Stimulated activated CD8-positive, alpha-beta memory T cell treated with anti-CD3 and anti-CD28 coated beads, Interleukin-15, amount 100 ng/mL, for 4 hours (primary cell): Measurements from ENCODE around the gene C9orf85.

ENCODE experiments used
- DNase-seq, 2 donors: peaks; one replicate each; pipeline ENCODE4 v3.0.0-alpha.2; 2020; ENCODE audit warnings: low read depth in 2 of 2

C9orf85 gene

DNA sequence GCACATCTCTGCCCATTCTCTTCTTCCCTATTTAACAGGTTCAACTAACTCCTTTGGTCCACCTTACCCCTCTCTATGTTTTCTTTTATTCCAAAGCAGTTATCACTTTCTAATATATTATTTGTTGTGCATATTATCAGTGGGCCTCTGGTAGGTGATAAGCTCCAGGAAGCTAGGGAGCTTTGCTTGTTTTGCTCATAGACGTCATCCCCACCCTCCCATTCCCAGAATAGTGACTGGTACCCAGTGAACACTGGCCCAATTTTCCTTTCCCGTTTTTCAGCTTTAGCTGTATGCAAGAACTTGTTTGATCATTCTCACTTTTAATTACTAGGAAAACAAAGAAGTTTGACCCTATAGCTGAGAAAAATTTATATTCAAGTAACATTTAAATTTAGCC lies 7.4 kb upstream of the C9orf85 start:
- DNase-seq = no peak

DNA sequence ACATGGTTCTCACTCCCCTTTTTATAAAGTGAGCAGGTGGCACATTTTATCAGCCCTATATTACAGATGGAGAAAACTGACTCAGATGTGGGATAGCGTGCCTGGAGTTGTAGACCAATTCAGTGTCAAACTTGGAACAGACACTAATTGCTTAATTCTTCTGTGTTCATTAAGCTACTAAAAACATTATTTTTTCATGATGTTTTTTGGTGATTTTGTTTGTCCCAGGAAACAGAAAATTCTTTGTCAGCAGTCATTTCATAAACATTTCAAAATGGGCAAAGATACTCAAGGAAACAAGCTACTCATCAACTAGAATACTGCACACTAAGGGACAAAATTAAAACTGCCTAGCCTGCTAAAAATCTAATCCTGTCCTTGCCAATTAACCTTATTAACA lies 2.6 kb upstream of the C9orf85 start:
- no peak for DNase-seq

DNA sequence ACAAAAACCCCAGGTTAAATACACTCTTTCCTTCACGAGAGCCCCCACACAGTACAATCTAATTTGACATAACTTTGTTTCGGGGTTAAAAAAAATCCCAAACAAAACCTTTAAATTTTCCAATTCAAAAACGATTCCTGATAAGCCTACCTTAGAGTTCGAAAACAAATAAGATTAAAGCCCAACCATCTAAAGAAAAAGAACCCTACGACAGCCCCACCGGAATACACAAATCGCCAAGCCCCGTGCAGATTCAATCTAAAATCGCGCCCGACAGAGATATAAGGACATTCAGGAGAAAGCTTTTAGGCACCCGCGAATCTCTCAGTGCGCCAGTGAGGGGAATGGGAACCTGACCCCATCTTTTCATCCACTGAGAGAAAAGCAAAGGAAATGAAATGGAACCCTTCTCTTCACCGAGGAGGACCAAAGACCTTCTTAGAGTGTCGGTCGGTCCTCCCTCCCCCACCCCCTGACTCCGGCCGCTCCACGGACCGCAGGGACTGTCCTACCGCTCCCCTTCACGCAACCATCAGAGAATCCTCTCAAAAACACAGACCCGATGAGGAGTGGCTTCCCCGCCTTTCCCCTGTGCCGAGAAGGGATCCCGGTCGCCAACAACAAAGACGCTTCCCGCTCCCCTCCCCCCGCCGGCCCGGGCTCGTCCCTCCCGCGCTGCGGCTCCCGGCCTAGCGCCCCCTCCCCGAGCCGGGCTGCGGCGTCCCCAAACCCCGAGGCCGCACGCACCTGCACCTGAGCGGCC lies 1.4 kb upstream of the C9orf85 start:
- peak in 1 of 2 donors; percentile 4 for DNase-seq

DNA sequence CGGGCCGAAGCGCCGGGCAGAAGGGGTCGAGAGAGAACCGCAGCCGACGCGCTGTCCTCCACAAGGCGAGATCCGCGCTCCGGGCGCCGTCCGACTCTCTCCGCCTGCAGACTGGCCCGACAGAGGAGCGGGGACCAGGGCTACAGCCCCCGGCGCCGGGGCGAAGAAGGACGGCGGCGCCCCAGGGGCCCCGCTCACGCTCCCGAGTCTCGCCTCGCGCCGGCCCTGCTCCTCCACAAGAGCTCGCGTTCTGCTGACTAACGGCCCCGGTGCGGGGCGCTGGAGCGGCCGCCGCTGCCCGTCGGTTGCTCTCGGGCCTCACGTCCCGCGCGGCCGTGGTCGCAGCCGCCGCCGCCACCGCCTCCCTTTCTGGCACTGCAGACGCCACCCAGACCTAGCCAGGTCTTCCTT lies 784 bp upstream of the C9orf85 start:
- peak; percentile 1 to 6 for DNase-seq

DNA sequence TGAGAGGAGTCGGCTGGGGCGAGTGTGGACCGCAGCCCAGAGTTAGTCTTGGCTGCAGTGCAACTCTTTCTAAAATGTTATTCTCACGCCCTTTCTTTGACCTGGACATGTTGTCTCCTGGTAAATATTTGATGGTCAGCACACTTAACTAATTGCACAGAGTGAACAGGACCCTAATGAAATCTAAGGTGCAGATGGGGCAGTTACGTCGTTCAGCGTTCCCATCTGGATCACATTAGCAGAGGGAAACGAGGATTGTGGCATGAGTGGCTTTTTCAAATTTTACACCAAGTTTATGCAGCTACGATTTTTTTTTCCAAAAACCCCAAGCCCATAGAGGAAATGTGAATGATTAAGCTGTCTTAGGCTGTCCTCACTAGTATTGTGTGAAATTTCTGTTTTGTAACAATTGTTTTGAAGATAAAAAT lies 483 bp downstream of the C9orf85 start:
- DNase-seq = no peak

DNA sequence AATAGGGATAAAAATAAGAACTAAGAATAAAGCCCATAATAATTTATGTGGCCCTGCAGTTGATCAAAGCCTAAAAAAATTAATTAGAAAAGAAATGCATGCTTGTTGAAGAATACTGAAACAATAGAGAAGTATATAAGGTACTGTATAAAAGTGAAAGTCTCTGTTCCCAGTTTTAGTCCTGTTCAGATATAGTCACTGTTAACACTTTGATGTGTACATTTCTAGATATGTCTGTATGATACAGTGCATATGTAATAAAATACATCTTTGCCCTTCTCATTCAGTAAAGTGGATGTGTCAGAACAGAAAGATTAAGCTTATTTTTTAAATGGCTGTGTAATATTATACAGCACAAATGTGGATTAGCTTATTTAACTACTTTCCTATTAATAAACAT lies 4.1 kb downstream of the C9orf85 start:
- no peak for DNase-seq

DNA sequence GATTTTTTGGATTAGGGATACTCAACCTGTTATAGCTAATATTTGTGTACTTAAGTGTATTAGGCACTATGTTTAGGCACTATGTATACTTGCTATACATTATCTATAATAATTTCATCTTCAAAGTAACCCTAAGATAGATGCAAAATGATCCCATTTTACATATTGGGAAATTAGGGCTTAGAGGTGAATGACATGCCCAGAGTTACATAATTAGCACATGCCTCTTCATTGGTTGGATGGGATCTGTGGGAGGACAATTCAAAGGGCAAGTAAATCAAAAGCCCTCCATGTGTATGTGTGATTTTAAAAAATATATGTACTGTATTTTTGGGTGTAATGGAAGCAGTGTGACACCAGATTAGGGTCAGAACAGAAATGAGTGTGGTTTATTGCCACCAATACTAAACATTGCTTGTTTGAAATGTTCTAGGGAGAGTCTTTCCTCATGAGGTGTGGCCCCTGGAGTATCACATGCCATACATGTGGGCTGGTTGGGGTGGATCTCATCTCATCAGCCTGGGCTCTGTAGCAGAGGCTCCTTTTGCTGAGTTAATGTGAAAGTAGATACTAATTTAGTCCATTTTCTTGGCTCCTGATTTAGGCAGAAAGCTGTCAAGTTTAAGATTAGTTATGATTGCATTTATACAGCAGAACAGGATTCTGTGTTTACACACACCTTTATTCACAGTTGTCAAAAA lies 5.5 kb downstream of the C9orf85 start:
- no peak for DNase-seq

DNA sequence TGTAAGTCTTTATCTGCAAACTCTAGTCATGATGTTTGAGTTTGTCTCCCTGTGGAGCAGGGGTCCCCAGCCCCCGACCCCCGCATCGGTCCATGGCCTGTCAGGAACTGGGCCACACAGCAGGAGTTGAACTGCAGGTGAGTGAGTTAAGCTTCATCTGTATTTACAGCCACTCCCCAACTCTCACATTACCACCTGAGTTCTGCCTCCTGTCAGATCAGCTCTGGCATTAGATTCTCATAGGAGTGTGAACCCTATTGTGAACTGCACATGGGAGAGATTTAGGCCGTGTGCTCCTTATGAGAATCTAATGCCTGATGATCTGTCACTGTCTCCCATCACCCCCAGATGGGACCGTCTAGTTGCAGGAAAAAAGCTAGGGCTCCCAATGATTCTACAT lies 7.0 kb downstream of the C9orf85 start:
- no peak for DNase-seq

DNA sequence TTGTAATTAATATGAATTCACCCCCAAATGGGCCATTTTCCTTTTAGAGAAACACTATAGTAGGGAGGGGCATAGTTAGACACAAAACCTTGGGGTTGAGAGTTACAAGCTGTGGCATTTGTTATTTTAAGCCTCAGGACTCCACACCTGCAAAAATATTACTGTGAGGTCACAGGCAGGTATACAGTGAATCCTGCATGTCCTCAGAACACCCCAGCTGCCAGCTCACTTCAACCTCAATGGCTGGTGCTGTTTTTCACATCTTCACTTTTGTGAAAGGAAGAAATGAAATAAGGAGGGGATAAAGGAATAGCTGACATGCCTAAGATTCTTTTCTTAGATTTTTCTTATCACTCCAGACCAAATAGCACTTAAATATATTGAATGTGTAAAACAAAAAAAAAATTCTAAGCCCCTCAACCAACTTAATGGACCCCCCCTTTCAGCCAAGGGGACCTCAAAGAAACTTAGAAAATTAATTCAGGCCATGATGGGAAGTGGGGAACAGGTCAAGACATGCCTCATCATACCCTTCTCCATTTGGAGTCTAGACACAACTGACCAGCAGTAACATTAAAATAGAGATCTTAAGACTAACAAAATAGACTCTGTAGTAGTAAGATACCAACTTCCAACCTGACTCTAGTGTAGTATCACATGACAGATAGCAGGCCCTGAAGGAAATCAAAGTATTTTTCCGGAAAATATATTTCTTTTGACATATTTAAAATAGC lies 9.2 kb downstream of the C9orf85 start:
- DNase-seq = no peak

DNA sequence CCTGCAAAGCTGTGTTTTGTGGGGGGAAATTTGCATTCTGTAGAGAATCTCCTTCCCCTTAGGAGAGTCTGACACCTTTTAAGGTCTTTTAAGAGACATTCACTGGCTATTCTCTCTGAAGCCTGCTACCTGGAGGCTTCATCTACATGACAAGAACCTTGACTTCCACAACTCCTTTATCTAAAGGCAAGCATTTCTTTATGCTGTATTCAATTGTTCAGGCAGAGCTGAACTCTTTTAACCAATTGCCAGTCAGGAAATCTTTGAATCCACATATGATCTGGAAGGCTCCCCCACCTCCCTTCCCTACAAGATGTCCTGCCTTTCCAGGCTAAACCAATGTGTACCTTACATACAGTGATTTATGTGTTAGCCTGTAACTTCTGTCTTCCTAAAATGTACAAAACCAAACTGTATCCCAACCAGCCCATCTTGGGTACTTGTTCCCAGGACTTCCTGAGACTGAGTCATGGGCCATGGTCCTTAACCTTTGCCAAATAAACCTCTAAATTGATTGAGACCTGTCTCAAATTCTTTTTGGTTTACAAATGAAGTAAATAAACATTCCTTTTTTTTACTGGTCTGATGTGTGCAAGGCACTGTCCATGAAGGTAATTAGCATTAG lies 9.9 kb downstream of the C9orf85 start:
- no peak for DNase-seq

DNA sequence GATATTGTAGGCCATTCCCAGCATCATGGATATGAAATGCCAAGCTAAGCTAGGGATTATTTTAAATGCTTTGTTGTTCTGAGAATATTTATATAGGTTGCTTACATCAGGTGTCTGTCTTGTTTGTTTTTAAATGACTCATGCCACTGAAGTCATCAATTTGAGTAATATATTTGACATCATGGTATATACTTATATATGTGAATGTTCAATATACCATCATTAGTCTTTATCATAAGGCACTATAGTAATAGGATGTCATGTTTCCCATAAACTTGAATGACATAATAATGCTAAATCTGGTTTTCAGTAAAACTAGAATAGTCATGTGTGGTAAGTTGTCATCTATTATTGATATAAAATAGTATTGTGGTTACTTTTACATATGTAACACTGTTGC lies 13.1 kb downstream of the C9orf85 start:
- DNase-seq = no peak

DNA sequence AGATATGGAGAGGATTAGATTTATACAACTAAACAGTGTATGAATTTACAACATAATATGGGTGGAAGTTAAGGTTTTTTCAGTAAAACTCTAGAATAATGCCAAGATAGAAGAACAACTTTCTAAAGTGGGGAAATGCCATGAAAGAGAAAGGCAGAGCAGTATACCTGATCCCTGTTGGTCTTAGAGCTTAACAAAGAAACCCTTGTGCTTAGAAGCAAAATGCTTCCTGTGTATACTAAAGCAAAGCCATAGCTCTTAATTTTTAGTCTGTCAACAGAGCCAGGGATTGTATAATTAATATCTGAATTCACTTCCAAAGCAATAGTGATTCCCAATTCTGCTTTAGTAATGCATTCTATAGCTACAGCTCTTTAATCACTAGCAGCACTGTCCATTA lies 14.4 kb downstream of the C9orf85 start:
- DNase-seq = no peak

DNA sequence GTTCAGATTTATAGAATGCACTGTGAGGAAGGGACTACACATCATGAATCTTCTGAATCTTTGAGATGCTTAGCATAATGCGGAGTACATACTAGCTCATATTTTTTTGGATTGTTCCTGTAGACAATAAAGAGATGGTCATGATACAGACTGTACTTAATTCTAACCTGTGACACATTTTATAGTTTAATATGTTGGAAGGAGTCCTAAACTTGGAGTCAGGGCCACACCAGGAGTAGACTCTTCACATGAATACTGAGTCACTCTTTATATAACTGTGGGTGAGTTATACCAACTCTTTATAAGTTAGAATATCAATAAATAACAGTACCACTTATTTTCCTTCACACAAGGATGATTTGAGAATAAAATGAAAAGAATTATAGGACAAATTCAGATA lies 16.9 kb downstream of the C9orf85 start:
- no peak for DNase-seq

DNA sequence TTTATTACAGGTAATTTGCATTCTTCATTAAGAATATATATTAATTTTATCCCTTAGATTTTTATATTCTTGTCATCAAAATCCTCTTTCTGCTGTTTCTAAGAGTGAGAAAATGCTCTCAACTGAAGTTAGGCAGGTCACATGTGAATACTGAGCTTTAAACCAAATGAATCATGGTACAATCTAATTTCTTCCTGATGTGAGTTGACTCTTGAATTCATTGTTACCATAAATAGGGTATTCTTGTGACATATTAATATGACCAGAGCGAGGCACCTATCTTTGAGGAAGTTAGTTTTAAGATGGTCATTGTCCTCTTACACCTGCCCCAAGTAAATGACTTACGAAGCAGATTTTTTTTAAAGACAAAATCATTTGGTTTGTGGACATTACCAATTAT lies 17.4 kb downstream of the C9orf85 start:
- DNase-seq = no peak

DNA sequence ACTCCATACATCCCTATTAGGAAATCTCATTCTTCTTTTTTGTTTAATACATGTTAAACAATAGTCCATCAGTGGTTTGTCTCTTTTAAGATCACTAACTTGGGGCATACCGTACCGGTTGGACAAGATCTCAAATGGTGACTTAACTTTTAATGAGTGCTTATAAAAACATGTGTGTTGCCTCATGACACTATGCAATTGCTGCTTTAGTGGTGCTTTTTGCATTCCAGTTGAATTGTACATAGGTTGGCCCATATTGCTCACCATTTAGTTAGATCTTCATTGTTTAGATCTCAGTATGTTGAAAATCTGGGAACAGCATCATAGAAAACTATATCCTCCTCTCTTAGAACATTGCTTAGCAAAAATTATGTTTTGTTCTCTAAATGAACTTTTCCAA lies 17.8 kb downstream of the C9orf85 start:
- no peak for DNase-seq

DNA sequence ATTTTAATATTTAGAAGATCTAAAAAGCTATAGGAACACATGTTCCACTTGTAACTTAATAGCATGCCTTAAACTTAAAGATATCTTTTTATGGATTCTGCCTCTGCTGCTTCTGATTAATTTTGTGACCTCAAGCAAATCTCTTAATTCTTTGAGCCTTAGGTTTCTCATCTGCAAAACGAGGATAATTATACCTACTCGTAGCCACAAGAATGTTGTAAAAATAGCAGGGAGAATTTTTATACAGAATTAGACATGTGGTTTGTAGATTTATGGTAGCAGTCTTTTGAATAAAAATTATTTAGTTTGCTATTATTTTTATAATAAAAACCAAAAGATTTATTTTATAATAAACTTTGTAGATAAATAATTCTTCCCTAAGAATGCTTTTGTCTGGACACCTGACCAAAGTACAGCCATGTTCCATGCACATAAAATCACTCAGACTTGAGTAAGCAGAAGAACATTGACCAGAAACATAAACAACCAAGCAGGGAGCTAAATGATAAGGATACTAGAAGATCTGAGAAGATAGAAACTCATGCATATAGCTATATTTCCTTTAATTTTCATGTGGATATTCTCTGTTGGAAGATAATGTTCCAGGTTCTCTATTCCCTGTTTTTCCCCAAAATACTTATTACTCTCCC lies 18.5 kb downstream of the C9orf85 start:
- no peak for DNase-seq

DNA sequence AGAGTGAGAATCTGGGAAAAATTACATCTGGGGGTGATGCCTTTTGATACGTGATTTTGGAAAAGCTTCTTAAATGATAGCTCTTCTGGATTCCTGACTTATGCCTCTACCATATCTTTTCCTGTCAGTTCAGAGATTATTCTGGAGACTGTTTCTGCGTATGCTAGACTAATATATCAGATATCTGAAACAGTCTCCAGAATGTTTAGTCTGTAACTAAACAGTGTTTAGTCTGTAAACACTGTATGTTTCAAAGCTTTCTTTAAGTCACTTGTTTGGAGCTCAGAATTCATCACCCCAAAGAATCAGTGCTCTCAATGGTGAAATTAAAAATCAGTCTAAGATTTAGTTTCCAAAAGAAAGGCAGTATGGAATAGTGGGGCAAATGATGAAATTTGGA lies 19.7 kb downstream of the C9orf85 start:
- DNase-seq = no peak

DNA sequence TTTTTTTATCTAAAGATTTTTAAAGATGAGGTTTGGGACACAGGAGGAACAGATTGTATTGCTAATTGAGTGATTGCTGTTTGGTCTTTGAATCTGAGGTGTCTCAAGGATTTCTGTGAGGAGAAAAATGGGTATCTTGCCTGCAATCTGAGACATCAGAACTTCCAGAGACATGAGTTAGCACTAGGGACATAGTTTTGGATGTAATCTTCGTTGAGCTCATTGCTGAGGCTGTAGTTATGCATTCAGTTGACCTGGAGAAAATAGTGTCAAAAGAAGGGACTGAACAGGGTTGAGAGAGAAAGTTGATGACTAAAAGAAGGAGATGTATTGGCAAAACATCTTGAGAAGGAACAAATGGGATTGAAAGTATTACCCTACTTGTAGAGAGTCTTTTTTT lies 24.6 kb downstream of the C9orf85 start:
- no peak for DNase-seq

DNA sequence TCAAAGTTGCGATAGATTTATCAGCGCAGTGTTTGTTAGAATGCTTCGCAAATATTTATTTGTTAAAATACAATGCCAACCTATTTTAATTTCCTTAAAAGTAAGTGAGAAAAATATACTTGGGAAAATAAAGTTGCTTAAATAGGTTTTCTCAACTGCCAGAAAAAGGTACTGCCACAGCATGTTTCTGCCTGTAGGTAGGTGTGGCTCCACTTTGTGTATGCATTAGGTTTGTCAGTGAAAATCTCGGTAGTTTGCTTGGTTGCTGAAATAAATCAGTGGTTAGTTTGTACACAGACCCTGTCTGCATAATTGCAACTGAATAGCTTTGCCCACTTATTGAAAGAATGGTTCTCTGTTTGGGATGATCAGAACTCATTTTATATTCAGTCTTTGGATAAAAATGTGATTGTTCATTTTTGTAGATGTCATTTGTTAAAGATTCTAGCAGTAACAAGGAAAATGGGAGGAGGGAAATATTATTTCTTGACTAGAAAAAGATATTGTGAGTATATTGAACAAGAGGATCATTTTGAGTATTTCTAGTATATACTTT lies 25.7 kb downstream of the C9orf85 start:
- DNase-seq = no peak

DNA sequence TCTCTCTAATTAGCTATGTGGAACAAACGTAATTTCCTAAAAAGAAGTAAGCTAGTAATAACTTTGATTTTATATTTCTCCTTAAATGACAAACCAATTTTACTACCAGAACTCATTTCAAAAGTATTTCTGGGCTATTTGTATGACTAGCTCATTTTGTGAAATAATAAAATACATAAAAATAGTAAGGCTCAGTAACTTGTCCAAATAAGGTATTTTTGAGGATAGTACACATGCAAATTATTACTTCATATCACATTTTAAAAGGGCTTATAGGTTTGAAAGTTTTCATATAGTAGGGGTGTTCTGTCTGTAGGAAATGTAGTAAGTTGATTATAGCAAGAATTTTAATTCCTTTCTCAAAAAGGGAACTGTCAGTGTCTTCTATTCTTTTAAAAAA lies 26.5 kb downstream of the C9orf85 start:
- no peak for DNase-seq

DNA sequence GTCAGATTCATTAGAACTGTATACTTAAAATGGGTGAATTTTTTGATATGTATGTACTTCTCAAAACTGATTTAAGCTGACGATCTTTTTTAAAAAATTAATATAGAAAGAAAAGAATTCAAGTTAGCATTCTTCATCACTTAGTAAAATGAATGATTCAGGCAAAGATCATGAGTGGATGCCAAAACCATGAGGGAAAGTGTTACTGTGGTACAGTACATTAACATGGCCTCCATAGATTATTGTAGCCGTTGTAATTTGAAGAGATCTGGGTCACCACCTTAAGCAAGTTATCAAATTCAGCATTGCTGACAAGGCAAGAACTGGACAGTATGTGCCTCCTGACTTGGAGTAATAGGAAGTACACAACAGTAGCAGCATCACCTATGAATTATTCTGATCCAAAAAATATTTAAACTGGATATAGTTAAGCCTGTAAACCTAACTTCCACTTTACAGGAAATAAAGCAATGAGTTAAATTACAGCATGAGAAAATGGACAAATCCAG lies 29.7 kb downstream of the C9orf85 start:
- DNase-seq = no peak
